Measurements from ENCODE around the gene ZNHIT3.

DNA sequence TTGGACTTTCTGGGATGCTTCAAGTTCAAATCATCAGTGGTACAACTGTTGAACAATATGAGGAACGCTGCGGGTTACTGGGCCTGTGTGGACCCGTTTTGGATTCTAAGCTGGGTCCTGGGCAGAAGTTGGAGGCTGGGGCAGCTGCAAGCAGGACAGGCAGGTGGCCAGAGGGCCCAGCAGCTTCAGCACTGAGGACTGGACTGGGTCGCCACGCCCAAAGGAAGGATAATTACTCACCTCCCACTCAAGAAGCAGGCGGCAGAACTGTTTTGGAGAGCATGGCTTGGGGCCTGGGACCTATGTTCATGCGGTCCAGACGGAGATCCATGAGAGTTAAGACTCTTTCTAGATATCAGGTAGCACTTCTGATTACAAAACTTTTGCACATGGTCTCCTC is 1.5 kb upstream of the ZNHIT3 start:
- no peak for TF ChIP-seq ELF4 (CRISPR knock-in tag; IDR thresholded peaks at IDR 0.05; ENCODE audit: borderline replicate concordance)
- TF ChIP-seq SUZ12 (IDR thresholded peaks at IDR 0.05; ENCODE audit: low read depth, low read length): no peak
- no peak for TF ChIP-seq ZNF224 (CRISPR knock-in tag; IDR thresholded peaks at IDR 0.05)
- TF ChIP-seq, protein P1, sequence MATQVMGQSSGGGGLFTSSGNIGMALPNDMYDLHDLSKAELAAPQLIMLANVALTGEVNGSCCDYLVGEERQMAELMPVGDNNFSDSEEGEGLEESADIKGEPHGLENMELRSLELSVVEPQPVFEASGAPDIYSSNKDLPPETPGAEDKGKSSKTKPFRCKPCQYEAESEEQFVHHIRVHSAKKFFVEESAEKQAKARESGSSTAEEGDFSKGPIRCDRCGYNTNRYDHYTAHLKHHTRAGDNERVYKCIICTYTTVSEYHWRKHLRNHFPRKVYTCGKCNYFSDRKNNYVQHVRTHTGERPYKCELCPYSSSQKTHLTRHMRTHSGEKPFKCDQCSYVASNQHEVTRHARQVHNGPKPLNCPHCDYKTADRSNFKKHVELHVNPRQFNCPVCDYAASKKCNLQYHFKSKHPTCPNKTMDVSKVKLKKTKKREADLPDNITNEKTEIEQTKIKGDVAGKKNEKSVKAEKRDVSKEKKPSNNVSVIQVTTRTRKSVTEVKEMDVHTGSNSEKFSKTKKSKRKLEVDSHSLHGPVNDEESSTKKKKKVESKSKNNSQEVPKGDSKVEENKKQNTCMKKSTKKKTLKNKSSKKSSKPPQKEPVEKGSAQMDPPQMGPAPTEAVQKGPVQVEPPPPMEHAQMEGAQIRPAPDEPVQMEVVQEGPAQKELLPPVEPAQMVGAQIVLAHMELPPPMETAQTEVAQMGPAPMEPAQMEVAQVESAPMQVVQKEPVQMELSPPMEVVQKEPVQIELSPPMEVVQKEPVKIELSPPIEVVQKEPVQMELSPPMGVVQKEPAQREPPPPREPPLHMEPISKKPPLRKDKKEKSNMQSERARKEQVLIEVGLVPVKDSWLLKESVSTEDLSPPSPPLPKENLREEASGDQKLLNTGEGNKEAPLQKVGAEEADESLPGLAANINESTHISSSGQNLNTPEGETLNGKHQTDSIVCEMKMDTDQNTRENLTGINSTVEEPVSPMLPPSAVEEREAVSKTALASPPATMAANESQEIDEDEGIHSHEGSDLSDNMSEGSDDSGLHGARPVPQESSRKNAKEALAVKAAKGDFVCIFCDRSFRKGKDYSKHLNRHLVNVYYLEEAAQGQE (IDR thresholded peaks at IDR 0.05; ENCODE audit: borderline replicate concordance in 1 of 2, low read depth in 1 of 2, low read length in 2 of 2): no peak
- TF ChIP-seq EP300 (IDR thresholded peaks at IDR 0.05; ENCODE audit: low read depth in 2 of 2, low read length in 2 of 2): no peak
- TF ChIP-seq EP300 (CRISPR knock-in tag; IDR thresholded peaks at IDR 0.05; ENCODE audit: borderline replicate concordance): no peak
- TF ChIP-seq LCORL (IDR thresholded peaks at IDR 0.05): no peak
- no peak for TF ChIP-seq LCORL (CRISPR knock-in tag; IDR thresholded peaks at IDR 0.05)
- TF ChIP-seq, protein P2, sequence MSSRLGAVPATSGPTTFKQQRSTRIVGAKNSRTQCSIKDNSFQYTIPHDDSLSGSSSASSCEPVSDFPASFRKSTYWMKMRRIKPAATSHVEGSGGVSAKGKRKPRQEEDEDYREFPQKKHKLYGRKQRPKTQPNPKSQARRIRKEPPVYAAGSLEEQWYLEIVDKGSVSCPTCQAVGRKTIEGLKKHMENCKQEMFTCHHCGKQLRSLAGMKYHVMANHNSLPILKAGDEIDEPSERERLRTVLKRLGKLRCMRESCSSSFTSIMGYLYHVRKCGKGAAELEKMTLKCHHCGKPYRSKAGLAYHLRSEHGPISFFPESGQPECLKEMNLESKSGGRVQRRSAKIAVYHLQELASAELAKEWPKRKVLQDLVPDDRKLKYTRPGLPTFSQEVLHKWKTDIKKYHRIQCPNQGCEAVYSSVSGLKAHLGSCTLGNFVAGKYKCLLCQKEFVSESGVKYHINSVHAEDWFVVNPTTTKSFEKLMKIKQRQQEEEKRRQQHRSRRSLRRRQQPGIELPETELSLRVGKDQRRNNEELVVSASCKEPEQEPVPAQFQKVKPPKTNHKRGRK (CRISPR knock-in tag; IDR thresholded peaks at IDR 0.05): no peak
- TF ChIP-seq, protein P3, sequence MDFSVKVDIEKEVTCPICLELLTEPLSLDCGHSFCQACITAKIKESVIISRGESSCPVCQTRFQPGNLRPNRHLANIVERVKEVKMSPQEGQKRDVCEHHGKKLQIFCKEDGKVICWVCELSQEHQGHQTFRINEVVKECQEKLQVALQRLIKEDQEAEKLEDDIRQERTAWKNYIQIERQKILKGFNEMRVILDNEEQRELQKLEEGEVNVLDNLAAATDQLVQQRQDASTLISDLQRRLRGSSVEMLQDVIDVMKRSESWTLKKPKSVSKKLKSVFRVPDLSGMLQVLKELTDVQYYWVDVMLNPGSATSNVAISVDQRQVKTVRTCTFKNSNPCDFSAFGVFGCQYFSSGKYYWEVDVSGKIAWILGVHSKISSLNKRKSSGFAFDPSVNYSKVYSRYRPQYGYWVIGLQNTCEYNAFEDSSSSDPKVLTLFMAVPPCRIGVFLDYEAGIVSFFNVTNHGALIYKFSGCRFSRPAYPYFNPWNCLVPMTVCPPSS (IDR thresholded peaks at IDR 0.05): no peak
- TF ChIP-seq PHF8 (CRISPR knock-in tag; IDR thresholded peaks at IDR 0.05): no peak
- no peak for TF ChIP-seq KAT7 (CRISPR knock-in tag; IDR thresholded peaks at IDR 0.05; ENCODE audit: borderline replicate concordance)
- TF ChIP-seq, protein P4, sequence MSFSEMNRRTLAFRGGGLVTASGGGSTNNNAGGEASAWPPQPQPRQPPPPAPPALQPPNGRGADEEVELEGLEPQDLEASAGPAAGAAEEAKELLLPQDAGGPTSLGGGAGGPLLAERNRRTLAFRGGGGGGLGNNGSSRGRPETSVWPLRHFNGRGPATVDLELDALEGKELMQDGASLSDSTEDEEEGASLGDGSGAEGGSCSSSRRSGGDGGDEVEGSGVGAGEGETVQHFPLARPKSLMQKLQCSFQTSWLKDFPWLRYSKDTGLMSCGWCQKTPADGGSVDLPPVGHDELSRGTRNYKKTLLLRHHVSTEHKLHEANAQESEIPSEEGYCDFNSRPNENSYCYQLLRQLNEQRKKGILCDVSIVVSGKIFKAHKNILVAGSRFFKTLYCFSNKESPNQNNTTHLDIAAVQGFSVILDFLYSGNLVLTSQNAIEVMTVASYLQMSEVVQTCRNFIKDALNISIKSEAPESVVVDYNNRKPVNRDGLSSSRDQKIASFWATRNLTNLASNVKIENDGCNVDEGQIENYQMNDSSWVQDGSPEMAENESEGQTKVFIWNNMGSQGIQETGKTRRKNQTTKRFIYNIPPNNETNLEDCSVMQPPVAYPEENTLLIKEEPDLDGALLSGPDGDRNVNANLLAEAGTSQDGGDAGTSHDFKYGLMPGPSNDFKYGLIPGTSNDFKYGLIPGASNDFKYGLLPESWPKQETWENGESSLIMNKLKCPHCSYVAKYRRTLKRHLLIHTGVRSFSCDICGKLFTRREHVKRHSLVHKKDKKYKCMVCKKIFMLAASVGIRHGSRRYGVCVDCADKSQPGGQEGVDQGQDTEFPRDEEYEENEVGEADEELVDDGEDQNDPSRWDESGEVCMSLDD (CRISPR knock-in tag; IDR thresholded peaks at IDR 0.05; ENCODE audit: borderline replicate concordance): no peak
- no peak for TF ChIP-seq CHD2 (IDR thresholded peaks at IDR 0.05; ENCODE audit: low read depth, low read length)
- TF ChIP-seq, protein P5, sequence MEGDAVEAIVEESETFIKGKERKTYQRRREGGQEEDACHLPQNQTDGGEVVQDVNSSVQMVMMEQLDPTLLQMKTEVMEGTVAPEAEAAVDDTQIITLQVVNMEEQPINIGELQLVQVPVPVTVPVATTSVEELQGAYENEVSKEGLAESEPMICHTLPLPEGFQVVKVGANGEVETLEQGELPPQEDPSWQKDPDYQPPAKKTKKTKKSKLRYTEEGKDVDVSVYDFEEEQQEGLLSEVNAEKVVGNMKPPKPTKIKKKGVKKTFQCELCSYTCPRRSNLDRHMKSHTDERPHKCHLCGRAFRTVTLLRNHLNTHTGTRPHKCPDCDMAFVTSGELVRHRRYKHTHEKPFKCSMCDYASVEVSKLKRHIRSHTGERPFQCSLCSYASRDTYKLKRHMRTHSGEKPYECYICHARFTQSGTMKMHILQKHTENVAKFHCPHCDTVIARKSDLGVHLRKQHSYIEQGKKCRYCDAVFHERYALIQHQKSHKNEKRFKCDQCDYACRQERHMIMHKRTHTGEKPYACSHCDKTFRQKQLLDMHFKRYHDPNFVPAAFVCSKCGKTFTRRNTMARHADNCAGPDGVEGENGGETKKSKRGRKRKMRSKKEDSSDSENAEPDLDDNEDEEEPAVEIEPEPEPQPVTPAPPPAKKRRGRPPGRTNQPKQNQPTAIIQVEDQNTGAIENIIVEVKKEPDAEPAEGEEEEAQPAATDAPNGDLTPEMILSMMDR (CRISPR knock-in tag; IDR thresholded peaks at IDR 0.05): no peak
- TF ChIP-seq, protein P6, sequence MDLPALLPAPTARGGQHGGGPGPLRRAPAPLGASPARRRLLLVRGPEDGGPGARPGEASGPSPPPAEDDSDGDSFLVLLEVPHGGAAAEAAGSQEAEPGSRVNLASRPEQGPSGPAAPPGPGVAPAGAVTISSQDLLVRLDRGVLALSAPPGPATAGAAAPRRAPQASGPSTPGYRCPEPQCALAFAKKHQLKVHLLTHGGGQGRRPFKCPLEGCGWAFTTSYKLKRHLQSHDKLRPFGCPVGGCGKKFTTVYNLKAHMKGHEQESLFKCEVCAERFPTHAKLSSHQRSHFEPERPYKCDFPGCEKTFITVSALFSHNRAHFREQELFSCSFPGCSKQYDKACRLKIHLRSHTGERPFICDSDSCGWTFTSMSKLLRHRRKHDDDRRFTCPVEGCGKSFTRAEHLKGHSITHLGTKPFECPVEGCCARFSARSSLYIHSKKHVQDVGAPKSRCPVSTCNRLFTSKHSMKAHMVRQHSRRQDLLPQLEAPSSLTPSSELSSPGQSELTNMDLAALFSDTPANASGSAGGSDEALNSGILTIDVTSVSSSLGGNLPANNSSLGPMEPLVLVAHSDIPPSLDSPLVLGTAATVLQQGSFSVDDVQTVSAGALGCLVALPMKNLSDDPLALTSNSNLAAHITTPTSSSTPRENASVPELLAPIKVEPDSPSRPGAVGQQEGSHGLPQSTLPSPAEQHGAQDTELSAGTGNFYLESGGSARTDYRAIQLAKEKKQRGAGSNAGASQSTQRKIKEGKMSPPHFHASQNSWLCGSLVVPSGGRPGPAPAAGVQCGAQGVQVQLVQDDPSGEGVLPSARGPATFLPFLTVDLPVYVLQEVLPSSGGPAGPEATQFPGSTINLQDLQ (CRISPR knock-in tag; IDR thresholded peaks at IDR 0.05): no peak
